K562 (cell line): ENCODE data around the gene SLC22A23.

Experiments used
- HDAC1 ChIP-seq, 2 experiments: fragments of 450-650 bp; IDR thresholded peaks; 2 replicates each; pipeline ENCODE4 v1.6.1; 2016 to 2017; ENCODE audit warnings: inconsistent platforms in 1 of 2, mild to moderate bottlenecking in 1 of 2, moderate library complexity in 1 of 2
- SAFB ChIP-seq: fragments of 200-400 bp; formaldehyde crosslinking; IDR thresholded peaks from 2 replicates; pipeline ENCODE4 v1.6.1; 2017; ENCODE audit warnings: low read depth, low read length, borderline replicate concordance

- TF ChIP-seq SAFB (no peak), HDAC1 (IDR thresholded peaks at IDR 0.05) (no peak)
Measured at GRCh38 chr6:3449750-3450305, 7.0 kb downstream of the SLC22A23 start.
